Measurements from ENCODE around the gene C1orf198. TPM values are rescaled to one million over a fixed set of nuclear protein-coding genes. Genes with fewer than 3 reads are reported as not detected.

The C1orf198 gene
- total and polyA plus RNA-seq, 2 of the 8 experiments (the other 6 are each of a cell fraction or from before 2014, with no cell fraction given) = 30.6 to 45.0 TPM

DNA sequence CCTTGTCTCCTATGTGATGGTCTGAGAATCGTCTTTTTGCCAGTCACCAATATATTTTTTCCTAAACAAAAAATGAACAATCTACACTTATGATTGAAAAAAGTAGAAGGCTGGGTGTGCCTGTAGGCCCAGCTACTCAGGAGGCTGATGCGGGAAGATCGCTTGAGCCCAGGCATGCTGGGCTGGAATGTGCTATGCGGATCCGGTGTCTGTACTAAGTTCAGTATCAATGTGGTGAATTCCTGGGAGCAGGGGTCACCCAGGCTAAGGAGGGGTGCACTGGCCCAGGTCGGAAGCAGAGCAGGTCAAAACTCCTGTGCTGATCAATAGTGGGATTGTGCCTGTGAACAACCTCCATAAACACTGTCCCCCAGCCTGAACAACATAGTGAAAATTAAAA lies 25.7 kb upstream of the C1orf198 start:
- ChIA-PET POLR2A (ENCODE audit: partially characterized antibody) (no interaction called here), CTCF (ENCODE audit: partially characterized antibody) (interaction anchor here (1.0 to 1.7 kb wide), 5 partner anchors 13 to 287 kb away, joined by 3 to 8 read pairs (median 3); no protein-coding TSS in a partner anchor)
- H3K18ac ChIP-seq (ENCODE audit: extremely low read depth, low read length) = no peak overlapping the region
- H3K79me1 ChIP-seq (ENCODE audit: low read depth, low read length) = no peaks in the 10 kb centered on the region
- no peak overlapping the region for H2BK20ac ChIP-seq (ENCODE audit: low read length)
- H4K8ac ChIP-seq (ENCODE audit: extremely low read depth, insufficient read depth, low read length) = no peak overlapping the region
- no peak for TF ChIP-seq RFX5 (IDR thresholded peaks at IDR 0.05; ENCODE audit: borderline replicate concordance, low read depth, low read length)
- peak; percentile 88 for TF ChIP-seq TEAD4 (IDR thresholded peaks at IDR 0.05; ENCODE audit: low read depth, low read length)
- H3K36me3 ChIP-seq (ENCODE audit: control insufficient read depth in 2 of 4, insufficient read depth in 4 of 4, low read length in 3 of 4) = no peaks in the 10 kb centered on the region
- H2BK120ac ChIP-seq (replicated peaks; ENCODE audit: low read depth, low read length) = no peak overlapping the region
- H3K23ac ChIP-seq (ENCODE audit: insufficient read length) = no peak overlapping the region
- H2AK5ac ChIP-seq (ENCODE audit: low read depth, low read length) = no peak overlapping the region
- no peak overlapping the region for H4K5ac ChIP-seq (ENCODE audit: insufficient read length, low read depth, low read length)
- no peak overlapping the region for H2BK12ac ChIP-seq (ENCODE audit: low read depth, low read length)
- DNase-seq (ENCODE audit: low read depth in 1 of 2, low spot score in 2 of 2) (no peak), FAIRE-seq (no peak)
- no peak overlapping the region for H3K27ac ChIP-seq (ENCODE audit: low read depth, low read length)
- H3K23me2 ChIP-seq (ENCODE audit: low read depth, low read length) = no peaks in the 10 kb centered on the region
- no peak overlapping the region for H3K14ac ChIP-seq (ENCODE audit: insufficient read length)
- no peak overlapping the region for H2BK15ac ChIP-seq (ENCODE audit: low read length)
- H4K91ac ChIP-seq (replicated peaks; ENCODE audit: insufficient read length, low read length) = no peak overlapping the region
- H3K4me1 ChIP-seq (replicated peaks in 1 of 4; ENCODE audit: control insufficient read depth in 3 of 4, insufficient read depth in 4 of 4, low read length in 3 of 4) = no peaks in the 10 kb centered on the region; a peak in 1 of 7 replicates
- H3K79me2 ChIP-seq (ENCODE audit: control insufficient read depth in 1 of 2, insufficient read depth in 2 of 2, low read length in 2 of 2) = no peaks in the 10 kb centered on the region
- H3K4me3 ChIP-seq (ENCODE audit: extremely low read depth in 1 of 4, insufficient read depth in 2 of 4, low read depth in 3 of 4, low read length in 4 of 4) = no peak overlapping the region
- H3K9ac ChIP-seq (replicated peaks in 1 of 4; ENCODE audit: extremely low read depth in 1 of 4, low read depth in 3 of 4, low read length in 3 of 4) = no peak overlapping the region
- no peak overlapping the region for H3K56ac ChIP-seq (replicated peaks; ENCODE audit: insufficient read length, low read depth, low read length)
- no peak overlapping the region for H3K4me2 ChIP-seq (ENCODE audit: insufficient read depth in 1 of 2, low read depth in 2 of 2, low read length in 2 of 2)
- no peak overlapping the region for H2BK5ac ChIP-seq (ENCODE audit: low read depth, low read length)
- WGBS, 2 experiments (ENCODE audit: extremely low coverage in 1 of 2, insufficient coverage in 1 of 2, insufficient read length in 1 of 2, insufficient replicate concordance in 2 of 2, low coverage in 1 of 2, low lambda C conversion rate in 2 of 2, missing lambda C conversion rate in 1 of 2) = 84% methylated on average over 6 of the region's 6 CpGs; no CpG with 5 or more reads in 1 of the 2 experiments
- no peak overlapping the region for H2AFZ ChIP-seq (ENCODE audit: low read length)
- H4K20me1 ChIP-seq (replicated peaks in 1 of 2; ENCODE audit: control insufficient read depth in 1 of 2, insufficient read depth in 2 of 2, low read length in 2 of 2) = no peaks in the 10 kb centered on the region
- no peaks in the 10 kb centered on the region; a peak in 1 of 7 replicates for H3K27me3 ChIP-seq (replicated peaks in 1 of 4; ENCODE audit: control insufficient read depth in 3 of 4, extremely low read depth in 1 of 4, insufficient read depth in 3 of 4, low read length in 3 of 4)
- H3K4ac ChIP-seq (replicated peaks; ENCODE audit: insufficient read length, low read depth, low read length) = no peak overlapping the region
- no peaks in the 10 kb centered on the region for H3K9me3 ChIP-seq (ENCODE audit: insufficient read depth in 2 of 2, low read depth in 1 of 2, low read length in 1 of 2)
